ENCODE measurements around the gene CDC40.

CDC40 gene

GRCh38 chr6:110185879-110186278, 5.7 kb downstream of the CDC40 start:
- no peak for TF ChIP-seq CTCF (conservative IDR thresholded peaks at IDR 0.05; ENCODE audit: low read depth, low read length)
- H3K4me3 ChIP-seq (ENCODE audit: low read depth, low read length): no peak overlapping the region
- DNase-seq (ENCODE audit: low read depth): no peak

GRCh38 chr6:110188791-110189190, 8.6 kb downstream of the CDC40 start:
- H3K4me3 ChIP-seq (ENCODE audit: low read depth, low read length): no peak overlapping the region
- peak; percentile 11 for DNase-seq (ENCODE audit: low read depth)
- TF ChIP-seq CTCF (conservative IDR thresholded peaks at IDR 0.05; ENCODE audit: low read depth, low read length): no peak

GRCh38 chr6:110190726-110191125, 10.5 kb downstream of the CDC40 start:
- H3K4me3 ChIP-seq (ENCODE audit: low read depth, low read length): no peak overlapping the region
- DNase-seq (ENCODE audit: low read depth): no peak
- TF ChIP-seq CTCF (conservative IDR thresholded peaks at IDR 0.05; ENCODE audit: low read depth, low read length): no peak

- no peak overlapping the region for H3K4me3 ChIP-seq (ENCODE audit: low read depth, low read length)
- no peak for TF ChIP-seq CTCF (conservative IDR thresholded peaks at IDR 0.05; ENCODE audit: low read depth, low read length)
- DNase-seq (ENCODE audit: low read depth): no peak
These were observed 11.2 kb downstream of the CDC40 start for GRCh38 chr6:110191477-110191876.

GRCh38 chr6:110195639-110196038, 15.4 kb downstream of the CDC40 start:
- TF ChIP-seq CTCF (conservative IDR thresholded peaks at IDR 0.05; ENCODE audit: low read depth, low read length): no peak
- DNase-seq (ENCODE audit: low read depth): no peak
- no peak overlapping the region for H3K4me3 ChIP-seq (ENCODE audit: low read depth, low read length)

- DNase-seq (ENCODE audit: low read depth): no peak
- no peak overlapping the region for H3K4me3 ChIP-seq (ENCODE audit: low read depth, low read length)
- no peak for TF ChIP-seq CTCF (conservative IDR thresholded peaks at IDR 0.05; ENCODE audit: low read depth, low read length)
These were observed 16.6 kb downstream of the CDC40 start for GRCh38 chr6:110196874-110197273.

- TF ChIP-seq CTCF (conservative IDR thresholded peaks at IDR 0.05; ENCODE audit: low read depth, low read length): no peak
- no peak for DNase-seq (ENCODE audit: low read depth)
- H3K4me3 ChIP-seq (ENCODE audit: low read depth, low read length): no peak overlapping the region
These were observed 18.3 kb downstream of the CDC40 start for GRCh38 chr6:110198561-110198960.
